Measurements from ENCODE around the gene CFL2.

DNA sequence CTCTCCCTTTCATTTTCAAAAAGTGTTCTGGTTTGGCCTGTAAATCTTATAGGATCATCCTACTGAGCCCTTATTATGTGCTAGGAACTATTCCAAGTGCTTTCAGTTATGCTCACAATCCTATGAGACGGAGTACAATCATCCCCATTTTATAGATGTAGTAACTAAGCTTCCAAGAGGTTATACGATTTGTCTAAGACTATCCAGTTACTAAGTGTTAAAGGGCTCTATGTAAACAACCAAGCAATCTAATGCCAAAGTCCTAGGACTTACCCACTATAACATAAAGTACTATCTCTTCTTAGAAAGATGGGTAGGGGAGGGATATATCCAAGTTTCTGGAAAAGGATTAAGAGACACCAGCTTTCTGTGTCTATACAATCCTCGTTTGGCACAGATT lies 6.7 kb downstream of the CFL2 start:
- TF ChIP-seq, protein P1, sequence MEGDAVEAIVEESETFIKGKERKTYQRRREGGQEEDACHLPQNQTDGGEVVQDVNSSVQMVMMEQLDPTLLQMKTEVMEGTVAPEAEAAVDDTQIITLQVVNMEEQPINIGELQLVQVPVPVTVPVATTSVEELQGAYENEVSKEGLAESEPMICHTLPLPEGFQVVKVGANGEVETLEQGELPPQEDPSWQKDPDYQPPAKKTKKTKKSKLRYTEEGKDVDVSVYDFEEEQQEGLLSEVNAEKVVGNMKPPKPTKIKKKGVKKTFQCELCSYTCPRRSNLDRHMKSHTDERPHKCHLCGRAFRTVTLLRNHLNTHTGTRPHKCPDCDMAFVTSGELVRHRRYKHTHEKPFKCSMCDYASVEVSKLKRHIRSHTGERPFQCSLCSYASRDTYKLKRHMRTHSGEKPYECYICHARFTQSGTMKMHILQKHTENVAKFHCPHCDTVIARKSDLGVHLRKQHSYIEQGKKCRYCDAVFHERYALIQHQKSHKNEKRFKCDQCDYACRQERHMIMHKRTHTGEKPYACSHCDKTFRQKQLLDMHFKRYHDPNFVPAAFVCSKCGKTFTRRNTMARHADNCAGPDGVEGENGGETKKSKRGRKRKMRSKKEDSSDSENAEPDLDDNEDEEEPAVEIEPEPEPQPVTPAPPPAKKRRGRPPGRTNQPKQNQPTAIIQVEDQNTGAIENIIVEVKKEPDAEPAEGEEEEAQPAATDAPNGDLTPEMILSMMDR (IDR thresholded peaks at IDR 0.05; ENCODE audit: insufficient read depth, low read depth, low read length), result no peak
- no peak for TF ChIP-seq EZH2 (IDR thresholded peaks at IDR 0.05; ENCODE audit: insufficient read depth, low read length)

All from astrocyte (in vitro differentiated cells and primary cell).